GM12865 (cell line): ENCODE data around the gene PFDN1.
A peak's percentile ranks its signal among the peaks of the same experiment; 100 is the strongest.

Experiments used
- DNase-seq: peaks from one replicate; pipeline ENCODE4 v3.0.0; 2010; ENCODE audit warnings: low read depth
- H3K4me3 ChIP-seq: 2 replicates; pipeline ENCODE4 v1.5.1; 2011; ENCODE audit warnings: mild to moderate bottlenecking, low read depth, low read length, control low read depth
- CTCF ChIP-seq: IDR thresholded peaks from 2 replicates; pipeline ENCODE4 v1.5.1; 2011; ENCODE audit warnings: low read length, control low read depth, low read depth, inconsistent platforms; ENCODE audit not compliant: insufficient read depth; ENCODE audit errors: missing control alignments

PFDN1 gene

GRCh38 chr5:140227046-140227445 lies 75.9 kb downstream of the PFDN1 start:
- TF ChIP-seq CTCF, result no peak
- H3K4me3 ChIP-seq, result no peak overlapping the region
- DNase-seq, result no peak

GRCh38 chr5:140225396-140225795 lies 77.5 kb downstream of the PFDN1 start:
- H3K4me3 ChIP-seq, result no peak overlapping the region
- DNase-seq, result no peak
- no peak for TF ChIP-seq CTCF

GRCh38 chr5:140224658-140225057 lies 78.2 kb downstream of the PFDN1 start:
- H3K4me3 ChIP-seq, result no peak overlapping the region
- DNase-seq, result no peak
- TF ChIP-seq CTCF, result no peak

- no peak for TF ChIP-seq CTCF
- no peak for DNase-seq
- no peak overlapping the region for H3K4me3 ChIP-seq
These were observed 79.3 kb downstream of the PFDN1 start for GRCh38 chr5:140223567-140223966.

GRCh38 chr5:140222416-140222815 lies 80.5 kb downstream of the PFDN1 start:
- no peak for DNase-seq
- no peak for TF ChIP-seq CTCF
- H3K4me3 ChIP-seq, result no peak overlapping the region

GRCh38 chr5:140221697-140222223 lies 81.1 kb downstream of the PFDN1 start:
- no peak for TF ChIP-seq CTCF
- no peak overlapping the region for H3K4me3 ChIP-seq
- DNase-seq, result peak; percentile 59

- no peak overlapping the region for H3K4me3 ChIP-seq
- TF ChIP-seq CTCF, result no peak
These were observed 82.2 kb downstream of the PFDN1 start for GRCh38 chr5:140220698-140221064.

More at GRCh38 chr5:140220698-140221064, 82.2 kb downstream of the PFDN1 start:
- no peak for DNase-seq
